GM21390 (cell line): ENCODE data around the gene HSD17B10.
A peak's percentile ranks its signal among the peaks of the same experiment; 100 is the strongest.
"Not testable (repeated sequence)": the region's sequence is repeated elsewhere in the genome, so short reads cannot be mapped to it uniquely, and the experiment has no call there.

Experiments
- ATAC-seq: cut with Tn5 transposase; IDR thresholded peaks from one replicate; pipeline ENCODE4 v1.9.1; 2021; ENCODE audit not compliant: unreplicated experiment

Gene HSD17B10

GRCh38 chrX:53438174-53438831 is 4.1 kb upstream of the HSD17B10 start:
- no peak for ATAC-seq

- ATAC-seq: no peak
Observed at GRCh38 chrX:53437206-53437605, 3.0 kb upstream of the HSD17B10 start.

GRCh38 chrX:53435997-53436396 is 1.8 kb upstream of the HSD17B10 start:
- ATAC-seq: peak; percentile 67

GRCh38 chrX:53430231-53430630 is 3.9 kb downstream of the HSD17B10 start:
- ATAC-seq: no peak

- ATAC-seq: no peak
Observed at GRCh38 chrX:53429755-53430154, 4.4 kb downstream of the HSD17B10 start.

DNA sequence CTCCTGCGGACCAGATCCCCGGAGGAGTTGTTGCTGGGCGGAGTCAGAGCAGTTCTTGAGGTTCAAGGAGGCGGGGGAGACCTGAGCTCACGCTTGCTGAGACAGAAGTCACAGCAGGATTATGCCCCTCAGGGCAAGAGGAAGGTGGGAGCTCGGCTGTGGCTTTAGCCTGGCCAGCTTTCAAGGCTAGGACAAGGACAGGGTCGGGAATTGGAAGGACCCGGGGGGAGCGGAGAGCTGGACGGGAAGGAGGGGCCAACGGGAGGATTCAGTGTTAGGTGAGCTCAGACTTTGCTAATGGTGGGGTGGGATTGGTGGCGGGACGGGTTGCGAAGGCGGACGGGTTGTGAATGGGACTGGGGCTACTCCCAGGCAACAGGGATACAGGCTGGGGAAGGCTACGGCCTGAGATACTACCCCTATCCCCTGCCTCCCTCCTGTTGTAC is 11.3 kb downstream of the HSD17B10 start, which contains the start of gene RIBC1:
Gene RIBC1, plus strand, starts transcription at position 13 of the 446 bp plus-strand sequence. CDS start 3,404 bp downstream, outside the sequence.
- no peak for ATAC-seq

GRCh38 chrX:53422086-53422860 is 11.9 kb downstream of the HSD17B10 start, which contains the start of gene SMC1A:
Gene SMC1A (minus strand): TSS chrX:53422654. CDS start chrX:53422600, 54 bp downstream.
- ATAC-seq: peak; percentile 95

- ATAC-seq: peak; percentile 8
Observed at GRCh38 chrX:53421772-53422085, 12.4 kb downstream of the HSD17B10 start.

GRCh38 chrX:53421125-53421524 is 13.0 kb downstream of the HSD17B10 start:
- ATAC-seq: no peak

- ATAC-seq: not testable (repeated sequence)
Observed at GRCh38 chrX:53420351-53420750, 13.8 kb downstream of the HSD17B10 start.

DNA sequence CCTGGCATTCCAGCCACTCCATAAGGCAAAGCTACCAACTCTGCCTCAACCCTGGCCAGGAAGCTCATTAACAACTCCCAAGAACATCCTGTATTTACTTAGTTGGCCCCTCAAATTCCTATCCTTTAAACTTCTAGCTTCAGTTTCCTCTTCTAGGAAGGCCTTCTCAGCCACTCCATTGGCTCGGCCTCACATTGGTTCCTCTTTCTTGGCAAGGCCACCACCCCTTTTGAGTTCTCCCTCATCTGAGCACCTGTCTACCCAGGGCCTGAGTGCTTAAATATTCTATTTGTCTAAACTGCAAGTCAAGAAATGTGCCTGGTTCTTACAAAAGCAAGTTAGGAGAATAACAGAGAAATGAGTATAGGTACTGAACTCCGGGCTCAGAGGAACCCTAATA is 21.7 kb downstream of the HSD17B10 start:
- ATAC-seq: no peak

DNA sequence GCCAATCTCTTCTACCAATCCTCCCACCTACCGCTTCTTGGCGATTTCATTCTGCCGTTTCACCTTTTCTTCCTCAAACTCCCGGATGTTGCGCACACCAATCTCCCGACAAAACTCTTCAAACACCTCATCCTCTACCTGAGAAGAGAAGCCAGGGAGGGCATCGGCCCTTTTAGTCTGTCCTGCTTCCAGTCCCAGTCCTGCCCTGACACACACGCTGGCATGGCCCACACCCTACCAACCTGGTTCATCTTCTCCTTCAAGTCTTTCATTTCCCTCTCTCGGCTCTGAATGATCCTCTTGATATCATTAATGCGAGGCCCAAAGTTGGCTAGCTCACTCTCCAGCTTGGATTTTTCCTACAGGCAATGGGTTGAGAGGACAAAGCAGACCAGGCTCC is 30.6 kb downstream of the HSD17B10 start:
- no peak for ATAC-seq

DNA sequence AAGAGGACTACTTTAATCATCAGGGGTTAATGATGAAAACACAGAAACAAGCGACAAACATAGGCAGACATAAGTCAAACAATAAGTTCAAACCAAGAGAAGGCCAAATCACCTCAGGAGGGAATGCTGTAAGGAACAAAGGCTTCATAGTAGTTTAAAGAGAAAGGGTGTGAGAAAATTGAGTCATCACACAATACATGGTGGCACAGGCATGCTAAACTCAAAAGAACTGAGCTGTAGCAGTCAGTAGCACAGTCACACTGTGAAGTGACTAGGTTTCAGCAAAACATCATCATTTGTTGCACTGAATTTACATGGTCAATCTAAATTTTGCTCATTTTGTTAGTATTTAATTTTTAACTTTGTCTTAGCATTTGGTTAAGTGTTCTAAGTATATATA is 36.0 kb downstream of the HSD17B10 start:
- no peak for ATAC-seq

DNA sequence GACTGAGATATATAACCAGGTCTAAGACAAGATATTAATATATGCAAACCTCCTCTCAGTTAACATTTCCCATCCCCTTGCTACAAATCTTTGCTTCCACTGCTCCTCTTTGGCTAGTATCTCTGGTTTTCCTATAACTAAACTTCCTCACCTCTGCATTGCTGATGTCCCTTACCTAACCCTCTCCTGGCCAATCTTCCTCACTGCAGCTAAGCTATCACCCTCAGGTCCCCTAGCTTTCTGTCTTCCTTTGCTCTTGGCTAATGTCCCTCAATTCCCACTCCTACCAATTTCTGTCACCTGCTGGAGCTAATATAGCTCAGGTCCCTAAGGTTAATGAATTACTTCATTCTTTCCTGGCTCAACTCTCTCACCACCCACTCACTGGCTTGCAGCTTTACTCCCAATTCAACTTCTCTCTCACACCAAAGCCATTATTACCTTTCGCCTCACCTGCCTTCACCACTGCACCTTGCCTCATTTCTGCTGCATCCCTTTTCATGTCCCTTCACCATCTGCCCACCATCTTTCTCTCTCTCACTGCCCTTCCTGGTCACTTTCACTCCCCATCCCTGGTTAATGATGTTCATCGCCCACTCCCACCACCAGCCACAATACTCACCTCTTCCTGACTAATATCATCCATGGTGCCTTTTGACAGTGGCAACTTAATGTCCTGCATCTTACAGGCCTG is 38.4 kb downstream of the HSD17B10 start:
- ATAC-seq: no peak

DNA sequence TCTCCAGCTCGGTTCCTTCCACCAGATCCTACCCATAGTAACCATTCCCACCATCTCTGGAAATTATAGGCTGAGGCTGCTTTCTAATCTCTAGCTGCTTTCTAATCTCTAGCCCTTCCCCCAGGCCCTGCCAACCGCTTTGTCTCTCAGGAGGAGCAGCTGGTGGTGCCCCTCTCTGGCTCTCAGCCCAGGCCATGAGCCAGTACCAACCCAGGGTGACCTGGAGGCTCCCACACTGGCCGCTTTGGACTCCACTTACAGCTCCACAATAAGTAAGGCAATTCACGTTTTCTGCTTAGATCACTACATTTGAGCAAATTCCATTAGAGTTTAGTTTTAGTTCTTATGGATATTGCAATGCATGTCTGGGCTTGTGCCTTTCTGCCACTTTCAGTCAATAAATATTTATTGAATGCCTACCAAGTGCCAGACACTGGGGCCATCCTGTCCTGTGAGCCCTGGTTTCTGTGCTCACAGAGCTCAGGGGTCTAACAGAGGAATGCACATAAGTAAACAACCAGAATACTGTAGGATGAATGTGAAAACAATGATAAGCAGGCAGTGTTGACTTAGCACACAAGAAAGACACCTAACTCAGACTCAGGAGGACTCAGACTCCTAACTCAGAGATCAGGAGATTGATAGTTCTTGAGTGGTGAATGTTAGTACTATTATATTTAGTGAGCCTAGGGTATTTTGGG is 50.6 kb downstream of the HSD17B10 start:
- no peak for ATAC-seq
